Activated CD8-positive, alpha-beta T cell treated with anti-CD3 and anti-CD28 coated beads for 36 hours (primary cell): Measurements from ENCODE around the gene TMEM14B. TPM values are rescaled to one million over a fixed set of nuclear protein-coding genes. Genes with fewer than 3 reads are reported as not detected.

Source experiments
- ATAC-seq: fragments of 200-7000 bp; cut with Tn5 transposase; one replicate; pipeline ENCODE4 v1.10.0; 2021; ENCODE audit warnings: mild to moderate bottlenecking, moderate library complexity
- CTCF ChIA-PET: fragments of 350-600 bp; sonication (Branson Sonifier 250); formaldehyde crosslinking; loops from one replicate; lab custom pipeline; 2021; ENCODE audit warnings: antibody characterized with exemption; lab: Charles Lee
- POLR2A ChIA-PET: fragments of 350-600 bp; sonication (Branson Sonifier 250); formaldehyde crosslinking; loops from one replicate; lab custom pipeline; 2021; ENCODE audit warnings: antibody characterized with exemption; lab: Charles Lee
- DNase-seq: peaks from one replicate; pipeline ENCODE4 v3.0.0-alpha.2; 2020
- H3K27ac Mint-ChIP-seq: one replicate; pipeline ENCODE4 v1.8.0; 2021; ENCODE audit warnings: mild to moderate bottlenecking, mixed read lengths
- H3K27me3 Mint-ChIP-seq: one replicate; pipeline ENCODE4 v1.8.0; 2021; ENCODE audit warnings: mixed read lengths
- H3K36me3 Mint-ChIP-seq: one replicate; pipeline ENCODE4 v1.8.0; 2021; ENCODE audit warnings: low read depth, mixed read lengths
- H3K4me1 Mint-ChIP-seq: one replicate; pipeline ENCODE4 v1.8.0; 2021; ENCODE audit warnings: low read depth, mixed read lengths
- H3K4me3 Mint-ChIP-seq: one replicate; pipeline ENCODE4 v1.8.0; 2021; ENCODE audit warnings: mild to moderate bottlenecking, moderate library complexity, mixed read lengths
- H3K9me3 Mint-ChIP-seq: one replicate; pipeline ENCODE4 v1.8.0; 2021; ENCODE audit warnings: mixed read lengths
- intact Hi-C: fragments of 100-400 bp; cut with micrococcal nuclease; formaldehyde crosslinking; loops from one replicate; pipeline ENCODE4 v1.10.0; 2022
- total RNA-seq, 2 experiments: library from RNA; stranded (reverse); gene quantifications; one replicate each; pipeline ENCODE4 v1.2.3, GENCODE V29; 2021
- TF ChIP-seq, protein P1 (sequence below): fragments of 200-600 bp; IDR thresholded peaks from one replicate; pipeline ENCODE4 v1.8.0; 2022; ENCODE audit warnings: antibody characterized with exemption, mild to moderate bottlenecking

Gene TMEM14B
- total RNA-seq, 2 experiments from 2014 or later: 92.1 to 94.2 TPM

DNA sequence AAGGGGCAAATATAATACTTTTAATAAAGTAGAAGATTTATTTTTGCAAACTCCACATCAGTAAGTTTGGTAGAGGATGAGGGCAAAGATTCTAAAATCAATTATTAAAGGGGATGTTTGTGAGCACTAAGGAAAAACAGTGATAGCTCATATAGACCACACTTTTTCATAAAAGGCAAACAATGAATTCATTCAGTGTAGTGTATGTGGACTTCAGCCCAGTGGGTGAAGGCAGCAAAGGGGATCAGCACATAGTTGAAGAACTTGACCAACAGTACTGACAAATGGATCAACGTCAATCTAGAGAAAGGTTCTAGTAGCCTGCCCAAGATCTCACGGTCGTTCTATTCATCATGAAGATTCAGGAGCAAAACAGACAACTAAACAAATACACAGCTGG lies 45.4 kb downstream of the TMEM14B start:
- intact Hi-C loops: no loop called here
- H3K9me3 Mint-ChIP-seq: no peaks in the 10 kb centered on the region

DNA sequence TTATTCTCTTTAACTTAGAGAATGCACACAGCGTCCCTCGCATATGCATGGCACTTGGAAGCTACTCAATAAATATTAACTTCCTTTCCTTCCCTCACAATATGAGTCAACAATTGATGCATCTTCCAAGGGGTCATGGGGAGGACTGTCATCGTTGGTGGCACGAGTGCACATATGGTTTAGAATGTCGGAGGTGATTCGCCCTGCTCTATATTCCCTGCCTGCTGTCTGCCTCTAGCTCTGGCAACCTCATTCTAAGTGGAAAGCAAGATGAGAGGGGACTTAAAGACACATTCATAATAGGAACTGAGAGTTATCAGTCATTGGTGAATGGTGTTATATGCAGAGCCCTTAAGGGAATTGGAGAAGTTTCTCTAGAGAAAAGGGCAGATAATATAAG lies 46.1 kb downstream of the TMEM14B start:
- Mint-ChIP-seq H3K4me3 (no peak overlapping the region), H3K36me3 (peaks cover 9% of the 10 kb centered on the region), H3K9me3 (no peaks in the 10 kb centered on the region), H3K27ac (no peak overlapping the region), H3K4me1 (no peaks in the 10 kb centered on the region), H3K27me3 (no peaks in the 10 kb centered on the region)
- TF ChIP-seq, protein P1, sequence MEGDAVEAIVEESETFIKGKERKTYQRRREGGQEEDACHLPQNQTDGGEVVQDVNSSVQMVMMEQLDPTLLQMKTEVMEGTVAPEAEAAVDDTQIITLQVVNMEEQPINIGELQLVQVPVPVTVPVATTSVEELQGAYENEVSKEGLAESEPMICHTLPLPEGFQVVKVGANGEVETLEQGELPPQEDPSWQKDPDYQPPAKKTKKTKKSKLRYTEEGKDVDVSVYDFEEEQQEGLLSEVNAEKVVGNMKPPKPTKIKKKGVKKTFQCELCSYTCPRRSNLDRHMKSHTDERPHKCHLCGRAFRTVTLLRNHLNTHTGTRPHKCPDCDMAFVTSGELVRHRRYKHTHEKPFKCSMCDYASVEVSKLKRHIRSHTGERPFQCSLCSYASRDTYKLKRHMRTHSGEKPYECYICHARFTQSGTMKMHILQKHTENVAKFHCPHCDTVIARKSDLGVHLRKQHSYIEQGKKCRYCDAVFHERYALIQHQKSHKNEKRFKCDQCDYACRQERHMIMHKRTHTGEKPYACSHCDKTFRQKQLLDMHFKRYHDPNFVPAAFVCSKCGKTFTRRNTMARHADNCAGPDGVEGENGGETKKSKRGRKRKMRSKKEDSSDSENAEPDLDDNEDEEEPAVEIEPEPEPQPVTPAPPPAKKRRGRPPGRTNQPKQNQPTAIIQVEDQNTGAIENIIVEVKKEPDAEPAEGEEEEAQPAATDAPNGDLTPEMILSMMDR: no peak
- DNase-seq: no peak
- ATAC-seq: no peak
- ChIA-PET POLR2A (no interaction called here), CTCF (interaction anchor here (1.2 to 2.0 kb wide), 2 partner anchors 8 to 316 kb away, joined by 4 to 7 read pairs; no protein-coding TSS in a partner anchor)
- intact Hi-C loops: no loop called here

More for the DNA sequence above, 45.4 kb downstream of the TMEM14B start:
- TF ChIP-seq, protein P1: no peak
- ATAC-seq (no peak), DNase-seq (no peak)
- peaks cover 9% of the 10 kb centered on the region for H3K36me3 Mint-ChIP-seq
- H3K4me3 Mint-ChIP-seq: no peak overlapping the region
- H3K4me1 Mint-ChIP-seq: no peaks in the 10 kb centered on the region
- no peak overlapping the region for H3K27ac Mint-ChIP-seq
- POLR2A ChIA-PET: no interaction called here
- CTCF ChIA-PET: interaction anchor here (0.7 to 2.0 kb wide), 3 partner anchors 9 to 283 kb away, joined by 3 to 7 read pairs (median 3); no protein-coding TSS in a partner anchor
- no peaks in the 10 kb centered on the region for H3K27me3 Mint-ChIP-seq

GRCh38 chr6:10794239-10794638 lies 46.6 kb downstream of the TMEM14B start:
- ChIA-PET POLR2A (no interaction called here), CTCF (interaction anchor here (1.2 to 2.0 kb wide), 2 partner anchors 8 to 316 kb away, joined by 4 to 7 read pairs; no protein-coding TSS in a partner anchor)
- no peak for DNase-seq
- Mint-ChIP-seq H3K27me3 (no peaks in the 10 kb centered on the region), H3K9me3 (no peaks in the 10 kb centered on the region), H3K4me3 (no peak overlapping the region), H3K4me1 (no peaks in the 10 kb centered on the region), H3K27ac (no peak overlapping the region), H3K36me3 (peaks cover 9% of the 10 kb centered on the region)
- TF ChIP-seq, protein P1: no peak
- intact Hi-C loops: no loop called here
- no peak for ATAC-seq

- TF ChIP-seq, protein P1: no peak
- no peaks in the 10 kb centered on the region for H3K9me3 Mint-ChIP-seq
- CTCF ChIA-PET: interaction anchor here (0.7 to 4.2 kb wide), 8 partner anchors 8 to 321 kb away, joined by 3 to 55 read pairs (median 4); no protein-coding TSS in a partner anchor
- intact Hi-C loops: loop anchor here (2.0 to 10.0 kb wide), 2 partner anchors 286 to 322 kb away; no protein-coding TSS in a partner anchor
- H3K4me3 Mint-ChIP-seq: no peak overlapping the region
- peaks cover 2% of the 10 kb centered on the region for H3K36me3 Mint-ChIP-seq
- H3K4me1 Mint-ChIP-seq: no peaks in the 10 kb centered on the region
- DNase-seq (no peak), ATAC-seq (no peak)
- H3K27ac Mint-ChIP-seq: no peak overlapping the region
- H3K27me3 Mint-ChIP-seq: no peaks in the 10 kb centered on the region
- POLR2A ChIA-PET: no interaction called here
These were observed 53.2 kb downstream of the TMEM14B start for GRCh38 chr6:10800810-10801209.

DNA sequence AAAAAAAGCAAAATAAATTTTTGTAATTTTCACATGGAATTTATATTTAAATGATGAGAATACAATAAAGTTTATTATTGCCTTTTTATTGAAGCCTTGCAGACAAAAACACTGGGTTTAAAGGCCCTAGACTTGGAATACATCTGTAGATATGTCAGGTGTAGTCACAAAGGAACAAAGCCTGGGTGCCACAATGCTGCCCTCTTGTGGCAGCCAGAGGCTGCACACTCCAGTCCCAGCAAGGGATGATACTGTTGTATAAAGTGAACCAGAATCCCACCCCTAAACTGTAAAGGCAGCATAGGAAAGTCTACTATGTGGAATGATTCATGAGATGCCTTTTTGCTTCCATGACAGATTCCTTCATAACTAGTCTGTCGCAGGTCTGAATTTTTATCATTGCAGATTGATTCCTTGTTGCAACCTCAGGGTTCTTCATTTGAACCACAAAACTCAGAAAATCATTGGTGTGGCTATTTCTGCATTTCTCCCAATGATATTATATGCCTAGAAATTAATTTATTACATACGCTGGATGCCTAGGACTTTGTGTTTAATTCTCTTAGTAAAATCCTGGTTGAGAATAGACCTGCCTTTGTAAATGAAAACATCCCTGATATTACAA lies 53.7 kb downstream of the TMEM14B start:
- POLR2A ChIA-PET: no interaction called here
- Mint-ChIP-seq H3K4me1 (no peaks in the 10 kb centered on the region), H3K27ac (no peak overlapping the region), H3K27me3 (no peaks in the 10 kb centered on the region), H3K9me3 (no peaks in the 10 kb centered on the region), H3K4me3 (no peak overlapping the region), H3K36me3 (peaks cover 2% of the 10 kb centered on the region)
- ATAC-seq (peak; percentile 94), DNase-seq (peak; percentile 62)
- intact Hi-C loops: loop anchor here (2.0 to 10.0 kb wide), 2 partner anchors 287 to 323 kb away; no protein-coding TSS in a partner anchor
- CTCF ChIA-PET: interaction anchor here (0.6 to 4.2 kb wide), 19 partner anchors 8 to 695 kb away, joined by 3 to 55 read pairs (median 4); partner anchors contain the start of gene MAK
- TF ChIP-seq, protein P1: peak; percentile 92
